ENCODE measurements around the gene APEH.

- TF ChIP-seq, protein P1, sequence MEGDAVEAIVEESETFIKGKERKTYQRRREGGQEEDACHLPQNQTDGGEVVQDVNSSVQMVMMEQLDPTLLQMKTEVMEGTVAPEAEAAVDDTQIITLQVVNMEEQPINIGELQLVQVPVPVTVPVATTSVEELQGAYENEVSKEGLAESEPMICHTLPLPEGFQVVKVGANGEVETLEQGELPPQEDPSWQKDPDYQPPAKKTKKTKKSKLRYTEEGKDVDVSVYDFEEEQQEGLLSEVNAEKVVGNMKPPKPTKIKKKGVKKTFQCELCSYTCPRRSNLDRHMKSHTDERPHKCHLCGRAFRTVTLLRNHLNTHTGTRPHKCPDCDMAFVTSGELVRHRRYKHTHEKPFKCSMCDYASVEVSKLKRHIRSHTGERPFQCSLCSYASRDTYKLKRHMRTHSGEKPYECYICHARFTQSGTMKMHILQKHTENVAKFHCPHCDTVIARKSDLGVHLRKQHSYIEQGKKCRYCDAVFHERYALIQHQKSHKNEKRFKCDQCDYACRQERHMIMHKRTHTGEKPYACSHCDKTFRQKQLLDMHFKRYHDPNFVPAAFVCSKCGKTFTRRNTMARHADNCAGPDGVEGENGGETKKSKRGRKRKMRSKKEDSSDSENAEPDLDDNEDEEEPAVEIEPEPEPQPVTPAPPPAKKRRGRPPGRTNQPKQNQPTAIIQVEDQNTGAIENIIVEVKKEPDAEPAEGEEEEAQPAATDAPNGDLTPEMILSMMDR (conservative IDR thresholded peaks at IDR 0.05): no peak
- no peak for TF ChIP-seq ZFX (IDR thresholded peaks at IDR 0.05)
Observed at GRCh38 chr3:49642708-49643145, 31.4 kb upstream of the APEH start.

Measured in C4-2B (cell line).